HFF-Myc (cell line): Measurements from ENCODE around the gene NDFIP2.
"Not testable (repeated sequence)": the region's sequence is repeated elsewhere in the genome, so short reads cannot be mapped to it uniquely, and the experiment has no call there.

Experiments
- DNase-seq: peaks from one replicate; pipeline ENCODE4 v3.0.0-alpha.2; 2011; ENCODE audit warnings: low read depth; ENCODE audit errors: extremely low read depth
- H3K4me3 ChIP-seq: replicated peaks from 2 replicates; pipeline ENCODE4 v1.5.1; 2011; ENCODE audit warnings: low read depth, mild to moderate bottlenecking, control low read depth, low read length
- CTCF ChIP-seq: IDR thresholded peaks from 2 replicates; pipeline ENCODE4 v1.5.1; 2012; ENCODE audit warnings: mild to moderate bottlenecking, low read depth, low read length, control low read depth; ENCODE audit errors: missing control alignments

The NDFIP2 gene

GRCh38 chr13:79593641-79594275 lies 112.8 kb downstream of the NDFIP2 start:
- no peak for TF ChIP-seq CTCF
- peak; percentile 26 for DNase-seq
- H3K4me3 ChIP-seq, result no peak overlapping the region

- not testable (repeated sequence) for H3K4me3 ChIP-seq, DNase-seq
Observed at GRCh38 chr13:79600146-79600545, 119.2 kb downstream of the NDFIP2 start.

GRCh38 chr13:79602936-79603335 lies 122.0 kb downstream of the NDFIP2 start:
- no peak for TF ChIP-seq CTCF

GRCh38 chr13:79604752-79605151 lies 123.8 kb downstream of the NDFIP2 start:
- no peak for DNase-seq
- H3K4me3 ChIP-seq, result no peak overlapping the region
- no peak for TF ChIP-seq CTCF

More at GRCh38 chr13:79602936-79603335, 122.0 kb downstream of the NDFIP2 start:
- no peak overlapping the region for H3K4me3 ChIP-seq
- no peak for DNase-seq
